Measurements from ENCODE around the gene PROZ.

Gene PROZ

DNA sequence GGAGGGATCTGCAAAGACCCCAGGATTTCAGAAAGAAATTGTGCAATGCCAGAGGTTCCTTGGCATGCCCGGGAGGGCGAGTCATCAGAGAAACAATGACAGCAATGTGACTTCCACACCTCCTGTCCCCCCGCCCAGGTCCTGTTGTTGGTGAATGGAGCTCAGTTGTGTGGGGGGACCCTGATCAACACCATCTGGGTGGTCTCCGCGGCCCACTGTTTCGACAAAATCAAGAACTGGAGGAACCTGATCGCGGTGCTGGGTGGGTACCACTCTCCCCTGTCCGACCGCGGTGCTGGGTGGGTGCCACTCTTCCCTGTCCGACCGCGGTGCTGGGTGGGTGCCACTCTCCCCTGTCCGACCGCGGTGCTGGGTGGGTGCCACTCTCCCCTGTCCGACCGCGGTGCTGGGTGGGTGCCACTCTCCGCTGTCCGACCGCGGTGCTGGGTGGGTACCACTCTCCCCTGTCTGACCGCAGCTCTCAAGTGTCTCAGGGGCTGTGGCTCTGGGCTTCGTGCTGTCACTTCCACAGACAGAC, 41.0 kb upstream of the PROZ start:
- Mint-ChIP-seq H3K27ac (no peak overlapping the region), H3K4me3 (no peak overlapping the region), H3K9me3 (no peaks in the 10 kb centered on the region), H3K4me1 (no peaks in the 10 kb centered on the region), H3K27me3 (peaks cover 36% of the 10 kb centered on the region), H3K36me3 (no peaks in the 10 kb centered on the region)
- no peak for ATAC-seq

DNA sequence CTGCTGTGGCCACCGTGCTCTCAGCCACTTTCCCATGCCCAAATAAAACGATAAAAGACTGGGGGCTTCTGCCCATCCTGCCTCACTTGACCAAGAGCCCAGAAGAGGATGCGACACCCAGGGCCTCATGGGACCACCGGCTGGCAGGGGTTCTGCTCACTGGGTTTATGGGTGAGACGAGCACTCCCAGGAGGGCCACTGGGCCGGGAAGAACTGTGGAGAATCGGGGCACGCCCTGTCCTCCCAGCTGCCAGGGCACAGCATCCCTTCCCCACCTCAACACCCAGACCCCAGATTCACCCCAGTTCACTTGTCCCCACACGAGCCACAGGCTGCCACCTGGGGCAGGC, 40.6 kb upstream of the PROZ start:
- H3K9me3 Mint-ChIP-seq: no peaks in the 10 kb centered on the region
- no peaks in the 10 kb centered on the region for H3K4me1 Mint-ChIP-seq
- no peak for ATAC-seq
- no peaks in the 10 kb centered on the region for H3K36me3 Mint-ChIP-seq
- no peak overlapping the region for H3K27ac Mint-ChIP-seq
- H3K27me3 Mint-ChIP-seq: peaks cover 41% of the 10 kb centered on the region
- H3K4me3 Mint-ChIP-seq: no peak overlapping the region

DNA sequence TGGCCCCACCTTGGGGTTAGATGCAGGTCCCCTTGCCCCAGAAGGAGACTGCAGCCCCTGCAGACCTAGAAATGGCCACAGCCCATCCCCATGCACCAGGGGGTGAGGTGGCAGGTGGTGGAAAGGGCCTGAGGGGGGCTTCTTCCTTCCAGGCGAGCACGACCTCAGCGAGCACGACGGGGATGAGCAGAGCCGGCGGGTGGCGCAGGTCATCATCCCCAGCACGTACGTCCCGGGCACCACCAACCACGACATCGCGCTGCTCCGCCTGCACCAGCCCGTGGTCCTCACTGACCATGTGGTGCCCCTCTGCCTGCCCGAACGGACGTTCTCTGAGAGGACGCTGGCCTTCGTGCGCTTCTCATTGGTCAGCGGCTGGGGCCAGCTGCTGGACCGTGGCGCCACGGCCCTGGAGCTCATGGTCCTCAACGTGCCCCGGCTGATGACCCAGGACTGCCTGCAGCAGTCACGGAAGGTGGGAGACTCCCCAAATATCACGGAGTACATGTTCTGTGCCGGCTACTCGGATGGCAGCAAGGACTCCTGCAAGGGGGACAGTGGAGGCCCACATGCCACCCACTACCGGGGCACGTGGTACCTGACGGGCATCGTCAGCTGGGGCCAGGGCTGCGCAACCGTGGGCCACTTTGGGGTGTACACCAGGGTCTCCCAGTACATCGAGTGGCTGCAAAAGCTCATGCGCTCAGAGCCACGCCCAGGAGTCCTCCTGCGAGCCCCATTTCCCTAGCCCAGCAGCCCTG, 40.0 kb upstream of the PROZ start:
- H3K4me3 Mint-ChIP-seq: no peak overlapping the region
- H3K27ac Mint-ChIP-seq: no peak overlapping the region
- H3K36me3 Mint-ChIP-seq: no peaks in the 10 kb centered on the region
- H3K9me3 Mint-ChIP-seq: no peaks in the 10 kb centered on the region
- peaks cover 46% of the 10 kb centered on the region for H3K27me3 Mint-ChIP-seq
- H3K4me1 Mint-ChIP-seq: no peaks in the 10 kb centered on the region
- no peak for ATAC-seq

DNA sequence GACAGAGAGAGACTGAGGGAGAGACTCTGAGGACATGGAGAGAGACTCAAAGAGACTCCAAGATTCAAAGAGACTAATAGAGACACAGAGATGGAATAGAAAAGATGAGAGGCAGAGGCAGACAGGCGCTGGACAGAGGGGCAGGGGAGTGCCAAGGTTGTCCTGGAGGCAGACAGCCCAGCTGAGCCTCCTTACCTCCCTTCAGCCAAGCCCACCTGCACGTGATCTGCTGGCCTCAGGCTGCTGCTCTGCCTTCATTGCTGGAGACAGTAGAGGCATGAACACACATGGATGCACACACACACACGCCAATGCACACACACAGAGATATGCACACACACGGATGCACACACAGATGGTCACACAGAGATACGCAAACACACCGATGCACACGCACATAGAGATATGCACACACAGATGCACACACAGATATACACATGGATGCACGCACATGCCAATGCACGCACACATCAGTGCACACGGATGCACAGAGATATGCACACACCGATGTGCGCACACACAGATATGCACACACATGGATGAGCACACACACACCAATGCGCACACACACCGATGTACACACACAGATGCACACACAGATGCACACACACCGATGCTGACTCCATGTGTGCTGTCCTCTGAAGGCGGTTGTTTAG, 39.2 kb upstream of the PROZ start:
- Mint-ChIP-seq H3K4me1 (no peaks in the 10 kb centered on the region), H3K36me3 (no peaks in the 10 kb centered on the region), H3K4me3 (no peak overlapping the region), H3K27me3 (peaks cover 54% of the 10 kb centered on the region), H3K9me3 (no peaks in the 10 kb centered on the region), H3K27ac (no peak overlapping the region)
- no peak for ATAC-seq

DNA sequence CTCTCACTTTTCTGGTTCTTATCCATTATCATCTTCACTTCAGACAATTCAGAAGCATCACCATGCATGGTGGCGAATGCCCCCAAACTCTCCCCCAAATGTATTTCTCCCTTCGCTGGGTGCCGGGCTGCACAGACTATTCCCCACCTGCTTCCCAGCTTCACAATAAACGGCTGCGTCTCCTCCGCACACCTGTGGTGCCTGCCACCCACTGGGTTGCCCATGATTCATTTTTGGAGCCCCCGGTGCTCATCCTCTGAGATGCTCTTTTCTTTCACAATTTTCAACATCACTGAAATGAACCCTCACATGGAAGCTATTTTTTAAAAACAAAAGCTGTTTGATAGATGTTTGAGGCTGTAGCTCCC, 38.6 kb upstream of the PROZ start:
- Mint-ChIP-seq H3K36me3 (no peaks in the 10 kb centered on the region), H3K27me3 (peaks cover 54% of the 10 kb centered on the region), H3K4me1 (no peaks in the 10 kb centered on the region), H3K4me3 (no peak overlapping the region), H3K27ac (no peak overlapping the region), H3K9me3 (no peaks in the 10 kb centered on the region)
- ATAC-seq: no peak

DNA sequence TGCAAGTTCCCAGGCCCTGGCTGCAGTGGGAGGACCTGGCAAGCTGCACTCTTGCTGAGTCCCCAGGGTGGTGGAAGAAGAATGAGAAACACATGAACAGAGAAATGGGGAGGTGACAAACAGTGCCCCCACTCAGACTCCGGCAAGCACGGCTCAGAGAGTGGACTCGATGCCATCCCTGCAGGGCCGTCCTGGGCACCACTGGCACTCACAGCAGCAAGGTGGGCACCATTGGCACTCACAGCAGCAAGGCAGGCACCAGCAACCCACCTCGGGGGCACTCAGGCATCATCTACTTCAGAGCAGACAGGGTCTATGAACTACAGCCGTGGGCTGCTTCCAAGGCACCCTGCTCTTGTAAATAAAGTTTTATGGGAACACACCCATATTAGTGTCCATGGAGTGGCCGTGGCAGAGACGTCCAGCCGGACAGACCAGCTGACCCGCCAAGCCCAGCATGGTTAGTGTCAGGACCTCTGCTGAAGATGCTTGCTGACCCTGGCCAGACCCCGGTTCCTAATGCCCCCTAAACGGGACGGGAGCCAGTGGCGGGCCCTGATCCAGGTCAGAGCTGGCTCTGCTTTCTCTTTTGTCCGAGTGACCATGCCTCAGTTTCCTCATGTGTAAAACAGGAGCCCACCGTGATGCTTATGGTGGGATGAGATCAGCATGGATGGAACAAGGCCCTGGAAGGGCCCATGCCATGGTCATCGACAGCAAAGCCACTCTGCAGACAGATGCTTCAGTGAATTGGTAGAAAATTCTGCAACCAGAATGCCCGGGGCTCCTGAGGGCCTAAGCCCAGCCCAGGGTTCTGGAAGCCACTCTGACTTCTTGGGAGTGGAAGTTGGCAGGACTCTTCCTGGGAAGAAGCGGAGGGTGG, 37.9 kb upstream of the PROZ start:
- ATAC-seq: no peak
- Mint-ChIP-seq H3K27ac (no peak overlapping the region), H3K4me3 (no peak overlapping the region), H3K36me3 (no peaks in the 10 kb centered on the region), H3K4me1 (no peaks in the 10 kb centered on the region), H3K9me3 (no peaks in the 10 kb centered on the region), H3K27me3 (peaks cover 57% of the 10 kb centered on the region)

DNA sequence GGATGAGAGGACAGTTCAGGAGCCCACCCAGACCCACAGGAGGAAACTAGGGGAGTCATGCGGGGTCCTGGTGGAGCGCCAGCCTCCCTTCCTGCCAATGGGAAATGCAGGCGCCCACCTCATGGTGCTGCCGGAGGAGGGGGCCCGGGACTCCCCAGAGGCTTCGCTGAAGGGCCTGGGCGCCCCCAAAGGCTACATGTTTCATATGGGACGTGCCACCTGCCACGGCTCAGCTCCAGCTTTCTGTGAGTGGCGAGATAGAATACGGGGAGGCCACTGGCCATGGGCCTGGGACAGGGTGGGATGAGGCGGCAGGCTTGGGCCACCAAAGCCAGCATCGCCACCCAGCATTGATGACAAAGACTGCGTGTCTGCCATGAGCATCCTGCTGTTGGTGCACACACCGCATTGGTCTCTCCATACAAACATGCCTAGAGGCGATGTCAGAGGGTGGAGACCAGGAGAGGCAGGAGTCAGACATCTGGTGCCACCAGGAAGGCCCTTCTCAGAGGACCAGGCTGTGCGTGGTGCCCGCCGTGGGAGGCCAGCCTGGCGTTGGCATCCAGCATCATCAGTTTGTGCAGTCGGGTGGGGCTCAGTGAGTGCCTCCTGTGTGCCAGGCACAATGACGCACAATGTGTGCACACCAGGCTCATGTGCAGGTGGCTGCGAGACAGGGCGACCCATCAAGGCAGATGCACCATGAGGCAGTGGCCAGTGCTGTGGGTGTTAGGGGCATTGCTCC, 37.1 kb upstream of the PROZ start:
- no peaks in the 10 kb centered on the region for H3K36me3 Mint-ChIP-seq
- H3K27me3 Mint-ChIP-seq: peaks cover 65% of the 10 kb centered on the region
- H3K4me1 Mint-ChIP-seq: no peaks in the 10 kb centered on the region
- ATAC-seq: no peak
- no peak overlapping the region for H3K27ac Mint-ChIP-seq
- H3K9me3 Mint-ChIP-seq: no peaks in the 10 kb centered on the region
- H3K4me3 Mint-ChIP-seq: no peak overlapping the region

DNA sequence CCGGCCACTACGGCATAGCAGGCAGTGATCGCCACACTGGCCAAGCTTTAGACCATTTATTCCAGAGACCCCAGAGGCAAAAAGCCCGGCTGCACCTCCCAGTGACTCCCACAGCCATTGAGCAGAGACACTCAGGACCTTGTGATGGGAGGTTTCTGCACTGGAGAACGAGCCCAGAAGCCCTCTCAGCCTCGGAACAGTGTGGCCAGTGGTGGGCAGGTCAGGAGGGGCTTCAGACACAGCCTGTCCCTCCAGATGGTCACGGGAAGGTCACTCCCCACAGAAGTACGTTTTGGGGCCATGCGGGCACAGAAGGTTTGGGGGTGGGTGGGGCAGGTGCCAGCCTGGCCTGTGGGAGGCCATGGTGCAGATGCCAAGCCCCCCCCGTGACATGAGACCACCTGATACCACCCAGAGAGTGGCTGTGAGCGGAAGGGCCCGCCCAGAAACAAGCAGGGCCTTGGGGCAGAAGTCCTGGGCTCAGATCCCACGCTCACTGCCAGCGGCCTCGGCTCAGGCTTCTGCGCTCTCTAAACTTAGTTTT, 36.4 kb upstream of the PROZ start:
- no peak overlapping the region for H3K27ac Mint-ChIP-seq
- H3K9me3 Mint-ChIP-seq: no peaks in the 10 kb centered on the region
- no peaks in the 10 kb centered on the region for H3K36me3 Mint-ChIP-seq
- no peaks in the 10 kb centered on the region for H3K4me1 Mint-ChIP-seq
- H3K27me3 Mint-ChIP-seq: peaks cover 68% of the 10 kb centered on the region
- ATAC-seq: no peak
- no peak overlapping the region for H3K4me3 Mint-ChIP-seq

DNA sequence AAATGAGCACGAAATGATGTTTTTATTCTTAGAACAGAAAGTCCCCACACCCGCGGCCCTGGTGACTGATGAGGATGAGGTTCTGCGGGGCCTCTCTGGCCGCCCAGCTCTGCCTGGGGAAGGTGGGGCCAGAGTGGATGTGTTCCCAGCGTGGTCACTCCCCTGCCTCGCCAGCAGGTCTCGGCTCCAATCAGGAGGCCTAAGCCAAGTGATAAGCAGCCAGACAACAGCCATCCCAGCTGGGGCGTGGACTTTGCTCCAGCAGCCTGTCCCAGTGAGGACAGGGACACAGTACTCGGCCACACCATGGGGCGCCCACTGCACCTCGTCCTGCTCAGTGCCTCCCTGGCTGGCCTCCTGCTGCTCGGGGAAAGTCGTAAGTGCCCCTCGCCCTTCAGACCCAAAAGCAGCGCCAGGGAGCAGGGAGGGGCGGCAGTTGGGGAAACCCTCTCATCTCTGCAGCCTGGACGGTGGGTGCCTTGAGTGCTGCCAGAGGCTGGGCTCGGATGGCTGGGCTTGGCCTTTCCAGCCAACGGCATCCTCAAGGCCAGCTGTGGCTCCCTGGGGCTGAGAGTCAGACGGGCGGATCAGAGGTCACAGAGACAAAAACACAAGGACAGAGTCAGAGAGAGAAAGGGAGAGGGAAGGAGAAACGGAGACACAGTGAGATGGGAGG, 35.8 kb upstream of the PROZ start, which contains the start of gene F10:
TSS of gene F10 (plus strand) at position 250 of the 676 bp plus-strand sequence. CDS start at position 307, 57 bp downstream.
- Mint-ChIP-seq H3K4me3 (no peak within 1 kb of the TSS), H3K27me3 (peaks cover 73% of the 10 kb centered on the region), H3K36me3 (no peaks in the 10 kb centered on the region), H3K9me3 (no peaks in the 10 kb centered on the region), H3K27ac (no peak within 1 kb of the TSS), H3K4me1 (no peaks in the 10 kb centered on the region)
- no peak for ATAC-seq

DNA sequence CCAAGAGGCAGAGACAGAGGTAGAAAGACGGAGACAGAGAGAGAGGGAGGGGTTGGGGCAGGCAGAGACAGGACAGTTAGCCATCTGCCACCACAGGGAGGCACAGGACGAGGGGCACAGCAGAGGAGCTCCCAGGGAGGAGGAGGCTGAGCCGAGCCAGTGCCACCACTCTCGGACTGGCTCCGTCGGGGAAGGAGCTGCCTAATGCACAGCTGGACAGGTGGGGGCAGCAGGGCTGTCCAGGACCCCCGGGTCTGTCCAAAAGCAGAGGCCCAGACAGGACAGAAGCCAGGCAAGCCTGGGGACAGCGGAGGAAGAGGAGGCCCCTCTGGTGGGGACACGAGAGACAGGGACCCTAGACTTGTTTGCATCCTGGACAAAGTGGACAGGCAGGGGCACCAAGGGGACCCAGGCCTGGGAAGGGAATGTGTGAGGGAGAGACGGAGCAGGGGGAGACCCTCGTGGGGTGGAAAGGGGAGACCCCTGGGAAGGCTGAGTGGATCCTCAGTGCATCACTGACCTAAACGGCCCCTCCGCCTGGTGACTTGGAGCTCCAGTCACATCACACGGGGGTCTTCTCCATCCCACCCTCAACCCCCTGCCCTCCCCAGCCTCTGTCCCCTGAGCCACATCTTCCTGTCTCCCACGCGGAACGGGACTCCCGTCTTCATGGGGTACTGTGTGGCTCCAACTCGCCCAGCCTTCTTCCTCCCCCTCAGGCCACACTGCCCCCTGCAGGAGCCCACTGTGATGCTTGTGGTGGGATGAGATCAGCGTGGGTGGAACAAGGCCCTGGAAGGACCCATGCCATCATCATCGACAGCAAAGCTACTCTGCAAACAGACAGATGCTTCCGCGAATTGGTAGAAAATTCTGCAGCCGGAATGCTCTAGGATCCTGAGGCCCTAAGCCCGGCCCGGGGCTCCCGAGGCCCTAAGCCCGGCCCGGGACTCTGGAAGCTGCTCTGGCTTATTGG, 34.9 kb upstream of the PROZ start:
- Mint-ChIP-seq H3K9me3 (no peaks in the 10 kb centered on the region), H3K27me3 (peaks cover 81% of the 10 kb centered on the region), H3K27ac (no peak overlapping the region), H3K4me1 (no peaks in the 10 kb centered on the region), H3K4me3 (no peak overlapping the region), H3K36me3 (no peaks in the 10 kb centered on the region)
- no peak for ATAC-seq

DNA sequence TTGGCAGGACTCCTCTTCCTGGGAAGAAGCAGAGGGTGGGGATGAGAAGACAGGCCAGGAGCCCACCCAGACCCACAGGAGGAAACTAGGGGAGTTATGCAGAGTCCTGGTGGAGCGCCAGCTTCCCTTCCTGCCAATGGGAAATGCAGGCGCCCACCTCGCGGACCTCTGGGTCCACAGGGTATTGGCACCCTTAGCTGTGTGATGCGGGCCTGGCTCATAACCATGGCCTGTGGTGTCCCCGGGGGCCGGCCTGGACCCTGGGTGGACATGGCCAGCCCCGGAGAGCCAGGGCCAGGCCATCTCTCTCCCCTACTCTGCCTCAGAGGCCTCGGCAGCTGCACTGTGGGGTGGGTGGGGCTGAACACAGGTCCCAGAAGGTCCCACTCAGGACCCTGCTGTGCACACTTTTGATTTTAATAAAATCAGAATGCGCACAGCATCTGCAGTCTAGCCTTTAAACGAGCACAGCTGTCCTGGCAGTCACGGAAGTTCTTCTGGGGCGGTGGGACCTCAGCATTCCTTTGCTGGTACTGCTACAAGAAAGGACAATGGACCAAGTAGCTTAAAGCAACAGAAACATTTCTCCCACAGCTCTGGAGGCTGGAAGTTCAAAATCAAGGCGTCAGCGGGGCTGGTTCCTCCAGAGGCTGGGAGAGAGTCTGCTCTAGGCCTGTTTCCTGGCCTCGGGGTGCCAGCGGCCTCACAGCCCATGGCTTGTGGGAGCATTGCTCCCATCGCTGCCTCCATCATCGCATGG, 34.1 kb upstream of the PROZ start:
- H3K27me3 Mint-ChIP-seq: peaks cover 81% of the 10 kb centered on the region
- no peak overlapping the region for H3K4me3 Mint-ChIP-seq
- no peaks in the 10 kb centered on the region for H3K36me3 Mint-ChIP-seq
- no peak overlapping the region for H3K27ac Mint-ChIP-seq
- H3K9me3 Mint-ChIP-seq: no peaks in the 10 kb centered on the region
- no peaks in the 10 kb centered on the region for H3K4me1 Mint-ChIP-seq
- no peak for ATAC-seq

DNA sequence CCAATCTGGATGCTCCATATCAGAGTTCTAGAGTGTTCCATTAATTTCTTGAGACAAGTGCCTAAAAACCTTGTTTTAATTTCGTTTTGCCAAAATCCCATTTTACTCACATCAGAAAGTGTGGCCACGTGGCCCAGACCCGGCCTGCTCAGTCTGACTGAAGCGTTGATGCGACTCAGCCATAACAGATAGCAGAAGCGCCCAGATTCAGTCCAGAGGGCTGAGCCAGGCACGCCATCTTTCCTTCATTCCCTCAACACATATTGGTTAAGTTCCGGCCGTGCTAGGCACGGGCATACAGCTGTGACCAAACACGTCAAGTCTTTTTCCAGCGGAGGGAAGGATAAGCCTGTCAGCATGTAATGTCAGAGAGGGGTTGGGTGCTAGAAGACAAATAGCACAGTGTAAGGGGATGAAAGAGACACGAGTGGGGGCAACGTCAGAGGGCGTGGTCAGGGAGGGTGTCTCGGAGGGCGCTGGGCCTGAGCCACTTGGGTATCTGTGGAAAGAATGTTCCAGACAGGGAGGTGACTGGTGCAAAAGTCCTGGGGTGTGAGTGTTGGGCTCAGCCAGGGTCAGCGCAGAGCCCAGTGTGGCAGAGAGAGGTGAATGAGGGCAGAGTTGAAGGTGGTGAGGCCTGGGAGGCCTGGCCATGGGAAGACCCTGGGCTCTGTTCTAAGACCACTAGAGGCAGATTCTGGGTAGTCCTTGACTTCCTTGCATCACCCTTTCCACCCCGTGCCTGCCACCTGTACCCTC, 32.8 kb upstream of the PROZ start:
- Mint-ChIP-seq H3K4me3 (no peak overlapping the region), H3K9me3 (no peaks in the 10 kb centered on the region), H3K27me3 (peaks cover 74% of the 10 kb centered on the region), H3K27ac (no peak overlapping the region), H3K36me3 (no peaks in the 10 kb centered on the region), H3K4me1 (no peaks in the 10 kb centered on the region)
- ATAC-seq: no peak
